SK-N-MC (cell line): ENCODE data around the gene ZNF787.

ENCODE experiments used
- DNase-seq: peaks from one replicate; pipeline ENCODE4 v3.0.0-alpha.2; 2011; ENCODE audit warnings: low read depth, low spot score
- H3K27ac ChIP-seq: fragments of 200-600 bp; sonication (generic); 2 replicates; pipeline ENCODE4 v1.5.1; 2016; ENCODE audit warnings: mixed run types
- H3K36me3 ChIP-seq: fragments of 200-600 bp; sonication (generic); 2 replicates; pipeline ENCODE4 v1.6.1; 2017; ENCODE audit warnings: antibody characterized with exemption, low read length, mixed read lengths; ENCODE audit not compliant: insufficient read depth
- H3K4me3 ChIP-seq: fragments of 200-600 bp; sonication (generic); 2 replicates; pipeline ENCODE4 v1.5.1; 2016
- H3K9ac ChIP-seq: fragments of 200-600 bp; sonication (generic); 2 replicates; pipeline ENCODE4 v1.8.0; 2017; ENCODE audit warnings: mixed run types, mixed read lengths; ENCODE audit not compliant: insufficient read length
- H3K9me3 ChIP-seq: fragments of 200-600 bp; sonication (generic); 2 replicates; pipeline ENCODE4 v1.6.1; 2017; ENCODE audit warnings: low read depth, mild to moderate bottlenecking, antibody characterized with exemption, low read length, moderate library complexity, mixed read lengths
- EZH2 ChIP-seq: fragments of 200-600 bp; sonication (generic); IDR thresholded peaks from one replicate; pipeline ENCODE4 v1.6.1; 2017; ENCODE audit warnings: antibody characterized with exemption
- FOXP2 ChIP-seq: optimal IDR thresholded peaks from 2 replicates; pipeline ENCODE3; 2011; ENCODE audit warnings: mild to moderate bottlenecking, moderate library complexity; ENCODE audit not compliant: insufficient read depth; ENCODE audit errors: extremely low read length, control extremely low read depth
- POLR2AphosphoS5 ChIP-seq: IDR thresholded peaks from 2 replicates; pipeline ENCODE4 v1.6.1; 2012; ENCODE audit warnings: mild to moderate bottlenecking, low read depth, low read length, borderline replicate concordance

Gene ZNF787

DNA sequence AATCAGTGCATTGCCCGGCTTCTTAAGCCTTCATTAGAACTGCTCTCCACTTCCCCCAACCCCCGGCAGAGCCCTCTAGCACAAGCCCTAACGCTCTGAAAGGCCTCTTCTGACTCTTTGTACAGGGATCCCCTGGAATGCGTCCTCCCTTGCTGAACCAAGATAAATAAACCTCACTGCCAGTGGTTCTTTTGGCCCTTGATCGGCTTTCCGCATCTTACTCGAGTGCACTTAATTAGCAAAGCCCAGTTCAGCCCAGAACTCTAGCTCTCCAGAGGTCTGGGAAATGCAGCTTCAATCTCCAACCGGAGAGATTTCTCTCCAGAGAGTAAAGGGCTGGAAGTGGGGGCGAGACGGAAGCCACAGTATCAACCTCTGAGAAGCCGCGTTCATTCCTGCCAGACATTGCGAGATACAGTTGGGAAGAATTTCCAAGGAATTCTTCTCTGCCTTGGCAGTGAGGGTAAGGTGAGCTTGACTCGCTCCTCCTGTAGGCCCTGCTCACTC lies 11.3 kb upstream of the ZNF787 start:
- Histone ChIP-seq H3K9me3 (no peaks in the 10 kb centered on the region), H3K36me3 (no peaks in the 10 kb centered on the region), H3K4me3 (no peak overlapping the region), H3K9ac (no peak overlapping the region), H3K27ac (no peak overlapping the region)
- no peak for DNase-seq
- TF ChIP-seq POLR2AphosphoS5 (no peak), FOXP2 (no peak), EZH2 (no peak)

GRCh38 chr19:56131651-56132050 lies 10.6 kb upstream of the ZNF787 start:
- H3K36me3 ChIP-seq: no peaks in the 10 kb centered on the region
- DNase-seq: no peak

DNA sequence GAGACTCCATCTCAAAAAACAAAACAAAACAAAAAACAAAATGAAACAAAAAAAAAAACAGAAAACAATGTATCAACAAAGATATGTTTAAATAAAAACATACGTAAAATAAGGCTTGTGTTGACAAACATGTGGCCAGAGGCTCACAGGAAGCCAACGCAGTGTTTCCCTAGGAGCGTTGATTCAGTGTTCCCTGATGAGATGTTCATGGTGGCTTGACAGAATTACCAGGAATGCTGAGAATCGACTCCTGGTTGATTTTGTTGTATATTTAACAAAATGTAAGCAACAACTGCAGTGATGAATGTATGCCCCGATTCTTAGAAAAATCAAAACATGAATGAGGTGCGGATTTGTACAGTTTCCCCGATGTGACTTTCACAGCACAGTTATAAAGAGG lies 8.9 kb upstream of the ZNF787 start:
- no peaks in the 10 kb centered on the region for H3K9me3 ChIP-seq
- H3K9ac ChIP-seq: no peak overlapping the region
- no peak overlapping the region for H3K4me3 ChIP-seq
- TF ChIP-seq EZH2 (no peak), POLR2AphosphoS5 (no peak), FOXP2 (no peak)
- no peaks in the 10 kb centered on the region for H3K36me3 ChIP-seq
- H3K27ac ChIP-seq: no peak overlapping the region
- no peak for DNase-seq

More at GRCh38 chr19:56131651-56132050, 10.6 kb upstream of the ZNF787 start:
- no peak overlapping the region for H3K9ac ChIP-seq
- H3K9me3 ChIP-seq: no peaks in the 10 kb centered on the region
- TF ChIP-seq FOXP2 (no peak), POLR2AphosphoS5 (no peak), EZH2 (no peak)
- H3K27ac ChIP-seq: no peak overlapping the region
- H3K4me3 ChIP-seq: no peak overlapping the region

DNA sequence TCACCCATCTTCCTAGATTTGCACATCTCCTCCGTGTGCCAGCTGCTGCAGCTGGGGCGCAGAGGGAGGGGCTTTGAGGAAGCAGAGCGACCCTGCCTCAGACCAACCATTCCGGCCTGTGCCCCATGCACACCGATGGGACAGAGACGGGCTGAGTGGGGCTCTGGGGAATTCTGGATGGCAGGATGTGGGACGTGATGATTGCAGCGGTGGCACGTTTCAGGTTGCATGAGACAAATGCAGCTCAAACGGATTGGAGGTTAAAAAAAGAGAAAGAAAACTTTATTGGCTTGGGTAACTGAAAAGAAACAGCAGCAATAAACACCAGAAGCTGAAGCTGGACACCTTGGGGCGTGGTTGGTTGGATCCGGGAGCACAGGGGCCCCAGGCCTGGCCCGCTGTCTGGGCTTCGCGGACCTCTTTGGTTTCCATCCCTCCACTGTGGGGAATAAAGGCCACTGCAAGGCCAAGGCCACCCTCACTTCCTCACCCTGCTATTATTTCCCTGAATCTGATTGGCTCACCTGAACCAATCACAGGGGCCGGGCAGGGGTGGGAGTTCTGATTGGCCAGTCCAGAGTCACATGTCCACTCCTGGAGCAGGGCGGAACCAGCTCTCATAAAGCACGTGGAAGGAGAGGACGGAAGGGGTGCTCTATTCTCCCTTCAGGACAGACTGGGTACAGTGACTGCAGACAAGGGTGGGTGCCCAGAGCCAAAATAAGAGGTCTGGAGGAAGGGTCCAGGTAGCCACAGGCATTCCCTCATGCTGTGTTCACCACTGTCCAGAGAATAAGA lies 6.1 kb upstream of the ZNF787 start:
- Histone ChIP-seq H3K36me3 (no peaks in the 10 kb centered on the region), H3K4me3 (no peak overlapping the region), H3K27ac (no peak overlapping the region), H3K9ac (no peak overlapping the region), H3K9me3 (no peaks in the 10 kb centered on the region)
- TF ChIP-seq EZH2: no peak
- no peak for TF ChIP-seq POLR2AphosphoS5
- DNase-seq: no peak

GRCh38 chr19:56125806-56126590 lies 4.9 kb upstream of the ZNF787 start:
- DNase-seq: no peak
- TF ChIP-seq POLR2AphosphoS5 (no peak), FOXP2 (no peak), EZH2 (no peak)
- no peaks in the 10 kb centered on the region for H3K36me3 ChIP-seq
- H3K9me3 ChIP-seq: no peaks in the 10 kb centered on the region
- H3K4me3 ChIP-seq: no peak overlapping the region
- H3K9ac ChIP-seq: no peak overlapping the region
- H3K27ac ChIP-seq: no peak overlapping the region

- H3K27ac ChIP-seq: no peak overlapping the region
Measured at GRCh38 chr19:56124578-56124977, 3.5 kb upstream of the ZNF787 start.

DNA sequence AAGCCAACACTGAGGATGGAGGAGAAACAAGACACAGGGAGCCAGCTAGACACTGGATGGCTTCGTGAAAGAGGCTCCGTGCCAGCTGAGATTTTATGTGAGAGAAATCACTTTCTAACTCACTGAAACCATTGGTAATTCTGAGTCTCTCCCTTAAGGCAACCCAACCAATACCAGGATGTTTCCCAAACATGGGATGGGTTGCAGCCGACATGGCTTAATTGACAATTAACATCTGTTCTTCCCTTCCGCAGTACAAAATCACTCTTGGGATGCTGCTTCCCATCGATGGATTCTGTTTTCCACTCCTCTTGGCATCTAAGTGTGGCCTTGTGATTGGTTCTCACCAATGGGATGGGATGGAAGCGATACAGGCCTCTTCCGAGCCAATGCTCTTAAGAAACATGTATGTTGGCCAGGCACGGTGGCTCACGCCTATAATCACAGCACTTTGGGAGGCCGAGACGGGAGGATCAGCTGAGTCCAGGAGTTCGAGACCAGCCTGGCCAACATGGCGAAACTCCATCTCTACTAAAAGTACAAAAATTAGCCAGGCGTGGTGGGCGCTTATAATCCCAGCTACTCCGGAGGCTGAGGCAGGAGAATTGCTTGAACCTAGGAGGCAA lies 2.3 kb upstream of the ZNF787 start:
- H3K27ac ChIP-seq: no peak overlapping the region
- no peak for TF ChIP-seq FOXP2
- no peak for TF ChIP-seq POLR2AphosphoS5
- TF ChIP-seq EZH2: no peak
- DNase-seq: no peak

More at GRCh38 chr19:56124578-56124977, 3.5 kb upstream of the ZNF787 start:
- no peaks in the 10 kb centered on the region for H3K9me3 ChIP-seq
- no peaks in the 10 kb centered on the region for H3K36me3 ChIP-seq
- no peak overlapping the region for H3K9ac ChIP-seq
- no peak for DNase-seq
- H3K4me3 ChIP-seq: no peak overlapping the region
- TF ChIP-seq POLR2AphosphoS5: no peak
- TF ChIP-seq FOXP2: no peak

More for the DNA sequence above, 2.3 kb upstream of the ZNF787 start:
- Histone ChIP-seq H3K4me3 (no peak overlapping the region), H3K9me3 (no peaks in the 10 kb centered on the region), H3K36me3 (no peaks in the 10 kb centered on the region), H3K9ac (no peak overlapping the region)
